K562 (cell line): ENCODE results near the gene HPD. TPM values are rescaled to one million over a fixed set of nuclear protein-coding genes. Genes with fewer than 3 reads are reported as not detected.

Experiments
- BDP1 ChIP-seq: IDR thresholded peaks from 3 replicates; pipeline ENCODE4 v1.6.1; 2011; ENCODE audit not compliant: insufficient read length, insufficient read depth
- BRD4 ChIP-seq: fragments of 200-600 bp; sonication (generic); IDR thresholded peaks from 2 replicates; pipeline ENCODE4 v1.6.1; 2017; ENCODE audit warnings: inconsistent platforms
- CBFB ChIP-seq: sonication (generic); formaldehyde crosslinking; IDR thresholded peaks from 2 replicates; pipeline ENCODE4 v1.4.0; 2020; ENCODE audit warnings: mild to moderate bottlenecking, missing genetic modification reagents
- DACH1 ChIP-seq: fragments of 450-650 bp; IDR thresholded peaks from 2 replicates; pipeline ENCODE4 v1.6.1; 2018; ENCODE audit not compliant: partially characterized antibody
- HMG20A ChIP-seq: fragments of 450-650 bp; formaldehyde crosslinking; conservative IDR thresholded peaks from 2 replicates; pipeline ENCODE4 v1.4.0; 2020; ENCODE audit warnings: mild to moderate bottlenecking, mixed read lengths
- ILF3 ChIP-seq: fragments of 450-650 bp; IDR thresholded peaks from 2 replicates; pipeline ENCODE4 v1.6.1; 2018; ENCODE audit warnings: antibody characterized with exemption, mild to moderate bottlenecking, moderate library complexity, borderline replicate concordance
- LCOR ChIP-seq: sonication (generic); formaldehyde crosslinking; IDR thresholded peaks from 2 replicates; pipeline ENCODE4 v1.8.0; 2022; ENCODE audit warnings: mild to moderate bottlenecking, missing genetic modification reagents
- MAFK ChIP-seq: IDR thresholded peaks from 2 replicates; pipeline ENCODE4 v1.6.1; 2011; ENCODE audit warnings: low read length, improper control_type of control experiment
- NCOA6 ChIP-seq: fragments of 450-650 bp; IDR thresholded peaks from 2 replicates; pipeline ENCODE4 v1.6.1; 2017; ENCODE audit warnings: mild to moderate bottlenecking
- POLR2AphosphoS5 ChIP-seq: IDR thresholded peaks from 2 replicates; pipeline ENCODE4 v1.6.1; 2011; ENCODE audit warnings: mild to moderate bottlenecking, low read depth, low read length, moderate library complexity; ENCODE audit not compliant: control insufficient read depth, insufficient read depth
- PREB ChIP-seq: sonication (generic); formaldehyde crosslinking; IDR thresholded peaks from 2 replicates; pipeline ENCODE4 v1.8.1; 2023; ENCODE audit warnings: mild to moderate bottlenecking, missing genetic modification reagents
- RBM14 ChIP-seq: fragments of 200-400 bp; formaldehyde crosslinking; IDR thresholded peaks from 2 replicates; pipeline ENCODE4 v1.6.1; 2018; ENCODE audit warnings: low read depth, mild to moderate bottlenecking, low read length, moderate library complexity, borderline replicate concordance; ENCODE audit not compliant: insufficient read depth
- SMAD2 ChIP-seq: fragments of 150-350 bp; IDR thresholded peaks from 2 replicates; pipeline ENCODE4 v1.6.1; 2014; ENCODE audit warnings: low read depth, mild to moderate bottlenecking, low read length
- STAT5A ChIP-seq: IDR thresholded peaks from 2 replicates; pipeline ENCODE4 v1.6.1; 2012; ENCODE audit warnings: low read length, inconsistent platforms, borderline replicate concordance
- ZBTB33 ChIP-seq: sonication (generic); formaldehyde crosslinking; IDR thresholded peaks from 2 replicates; pipeline ENCODE4 v1.8.1; 2023; ENCODE audit warnings: mild to moderate bottlenecking, missing genetic modification reagents
- ZBTB43 ChIP-seq: sonication (generic); formaldehyde crosslinking; IDR thresholded peaks from 2 replicates; pipeline ENCODE4 v1.8.0; 2023; ENCODE audit warnings: mild to moderate bottlenecking, missing genetic modification reagents
- ZNF41 ChIP-seq: fragments of 250-450 bp; sonication (Bioruptor Pico); conservative IDR thresholded peaks from 2 replicates; pipeline ENCODE4 v1.4.0; 2020; ENCODE audit warnings: mild to moderate bottlenecking
- ZNF511 ChIP-seq: sonication (generic); formaldehyde crosslinking; IDR thresholded peaks from 2 replicates; pipeline ENCODE4 v1.8.0; 2022; ENCODE audit warnings: mild to moderate bottlenecking, missing genetic modification reagents
- polyA plus RNA-seq, 8 experiments: library from polyadenylated mRNA; depleted of rRNA in 4 of 8; stranded (reverse) in 5 of 8; unstranded in 3 of 8; fragments of >200 nt; fragmentation: Nextera tagmentation in 2 of 8; fragmentation: Illumina TruSeq in 1 of 8; extraction: Ambion mirVana in 2 of 8; extraction: Trizol in 1 of 8; gene quantifications; 2 replicates each; pipeline versions ENCODE4 v1.2.1 to v1.2.3, GENCODE V29; 2011 to 2014; ENCODE audit warnings: inconsistent platforms in 1 of 8, missing spikeins in 1 of 8
- total RNA-seq, 7 experiments: library from RNA; depleted of rRNA in 6 of 7; stranded (reverse); fragments of >200 nt in 6 of 7; fragmentation: Illumina TruSeq in 2 of 7; extraction: Trizol in 2 of 7; gene quantifications; 2 replicates each; pipeline versions ENCODE4 v1.2.1 to v1.2.3, GENCODE V29; 2011 to 2021; ENCODE audit warnings: low replicate concordance in 1 of 7
- TF ChIP-seq, protein P1 (sequence below): fragments of 450-650 bp; formaldehyde crosslinking; conservative IDR thresholded peaks from 2 replicates; pipeline ENCODE4 v1.4.0; 2022; ENCODE audit warnings: mild to moderate bottlenecking, missing genetic modification characterization
- TF ChIP-seq, protein P2 (sequence below): fragments of 250-450 bp; sonication (Bioruptor Pico); IDR thresholded peaks from 2 replicates; pipeline ENCODE4 v1.4.0; 2020

HPD gene
- total and polyA plus RNA-seq, 9 of the 15 experiments (the other 6 are each of a cell fraction or from before 2014, with no cell fraction given): 0.06 to 0.29 (median 0.07) TPM; not detected in 4

DNA sequence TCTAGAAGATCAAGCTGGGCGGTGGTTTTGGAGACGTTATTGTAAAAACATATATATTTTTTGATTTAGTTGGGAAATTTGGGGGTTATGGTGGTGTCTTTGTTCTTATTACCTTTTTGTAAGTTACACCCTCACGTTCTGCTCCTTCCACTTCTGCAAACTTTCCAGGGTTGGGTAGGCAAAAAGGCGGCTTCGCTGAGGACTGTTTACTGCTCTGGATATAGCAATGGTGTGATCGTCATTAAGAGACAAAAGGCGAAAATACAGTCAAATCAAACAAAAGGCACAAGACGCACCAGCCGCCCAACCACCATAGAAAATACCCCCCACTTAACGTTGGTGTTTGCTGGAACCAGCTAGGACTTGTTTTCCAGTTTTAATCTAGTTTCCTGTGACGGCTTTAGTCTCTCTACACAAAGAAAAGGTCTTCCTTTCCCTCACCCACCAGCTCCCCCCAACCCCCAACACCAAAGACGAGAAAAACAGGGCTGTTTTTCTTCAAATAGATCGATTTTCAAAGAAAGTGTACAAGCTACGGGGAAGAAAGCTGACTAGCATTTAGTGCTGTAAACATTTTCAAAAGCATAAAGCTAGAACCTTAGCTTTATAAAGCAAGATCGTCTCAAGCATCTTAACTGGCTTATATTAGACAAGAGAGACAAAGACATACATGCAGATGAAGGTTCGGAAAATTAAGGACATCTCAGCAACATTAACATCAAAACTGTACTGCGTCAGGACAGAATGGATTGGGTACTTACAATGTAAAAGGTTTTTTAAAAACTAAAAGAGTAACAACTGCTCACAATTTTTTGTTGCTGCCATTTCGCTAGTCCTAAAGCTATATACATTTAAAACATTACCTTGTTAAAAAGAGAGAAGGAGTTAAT lies 56.8 kb downstream of the HPD start (continued):
- TF ChIP-seq BDP1: no peak
- TF ChIP-seq PREB (CRISPR knock-in tag): 0 out of 2 replicates have a peak, but pooled peaks have one; percentile 41
- TF ChIP-seq ZBTB33 (CRISPR knock-in tag): no peak
- 0 out of 2 replicates have a peak, but pooled peaks have one; percentile 7 for TF ChIP-seq POLR2AphosphoS5
- TF ChIP-seq, protein P1, sequence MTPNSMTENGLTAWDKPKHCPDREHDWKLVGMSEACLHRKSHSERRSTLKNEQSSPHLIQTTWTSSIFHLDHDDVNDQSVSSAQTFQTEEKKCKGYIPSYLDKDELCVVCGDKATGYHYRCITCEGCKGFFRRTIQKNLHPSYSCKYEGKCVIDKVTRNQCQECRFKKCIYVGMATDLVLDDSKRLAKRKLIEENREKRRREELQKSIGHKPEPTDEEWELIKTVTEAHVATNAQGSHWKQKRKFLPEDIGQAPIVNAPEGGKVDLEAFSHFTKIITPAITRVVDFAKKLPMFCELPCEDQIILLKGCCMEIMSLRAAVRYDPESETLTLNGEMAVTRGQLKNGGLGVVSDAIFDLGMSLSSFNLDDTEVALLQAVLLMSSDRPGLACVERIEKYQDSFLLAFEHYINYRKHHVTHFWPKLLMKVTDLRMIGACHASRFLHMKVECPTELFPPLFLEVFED (CRISPR knock-in tag): no peak
- TF ChIP-seq, protein P2, sequence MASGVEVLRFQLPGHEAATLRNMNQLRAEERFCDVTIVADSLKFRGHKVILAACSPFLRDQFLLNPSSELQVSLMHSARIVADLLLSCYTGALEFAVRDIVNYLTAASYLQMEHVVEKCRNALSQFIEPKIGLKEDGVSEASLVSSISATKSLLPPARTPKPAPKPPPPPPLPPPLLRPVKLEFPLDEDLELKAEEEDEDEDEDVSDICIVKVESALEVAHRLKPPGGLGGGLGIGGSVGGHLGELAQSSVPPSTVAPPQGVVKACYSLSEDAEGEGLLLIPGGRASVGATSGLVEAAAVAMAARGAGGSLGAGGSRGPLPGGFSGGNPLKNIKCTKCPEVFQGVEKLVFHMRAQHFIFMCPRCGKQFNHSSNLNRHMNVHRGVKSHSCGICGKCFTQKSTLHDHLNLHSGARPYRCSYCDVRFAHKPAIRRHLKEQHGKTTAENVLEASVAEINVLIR (CRISPR knock-in tag): no peak
- TF ChIP-seq SMAD2: no peak
- TF ChIP-seq ZNF511 (CRISPR knock-in tag): no peak
- no peak; the same call in 1 of the 2 replicates for TF ChIP-seq LCOR (CRISPR knock-in tag)
- no peak for TF ChIP-seq ZNF41 (CRISPR knock-in tag)
- no peak for TF ChIP-seq RBM14
- no peak for TF ChIP-seq HMG20A (CRISPR knock-in tag)
- no peak for TF ChIP-seq ZBTB43 (CRISPR knock-in tag)
- no peak for TF ChIP-seq DACH1
- TF ChIP-seq MAFK: no peak
- TF ChIP-seq ILF3: peak; percentile 80
- no peak for TF ChIP-seq NCOA6
- TF ChIP-seq BRD4: peak; percentile 86
- no peak for TF ChIP-seq STAT5A
- no peak for TF ChIP-seq CBFB (CRISPR knock-in tag)
